Chondrocyte (in vitro differentiated cells): ENCODE data around the gene SNAP47. TPM values are rescaled to one million over a fixed set of nuclear protein-coding genes. Genes with fewer than 3 reads are reported as not detected.

Source experiments
- DNase-seq: peaks from one replicate; pipeline ENCODE4 v3.0.0; 2021; ENCODE audit warnings: mixed read lengths, low spot score
- H3K27ac Mint-ChIP-seq: one replicate; pipeline ENCODE4 v1.8.0; 2021; ENCODE audit warnings: mild to moderate bottlenecking, moderate library complexity, mixed read lengths; ENCODE audit not compliant: unreplicated experiment
- H3K27me3 Mint-ChIP-seq: 2 replicates; pipeline ENCODE4 v1.8.0; 2021; ENCODE audit warnings: low read depth, mixed read lengths
- H3K36me3 Mint-ChIP-seq: 2 replicates; pipeline ENCODE4 v1.8.0; 2021; ENCODE audit warnings: low read depth, mixed read lengths
- H3K4me1 Mint-ChIP-seq: 2 replicates; pipeline ENCODE4 v1.8.0; 2021; ENCODE audit warnings: low read depth, mild to moderate bottlenecking, mixed read lengths
- H3K4me3 Mint-ChIP-seq: one replicate; pipeline ENCODE4 v1.8.0; 2021; ENCODE audit warnings: mild to moderate bottlenecking, moderate library complexity, mixed read lengths; ENCODE audit not compliant: unreplicated experiment
- H3K9me3 Mint-ChIP-seq: 2 replicates; pipeline ENCODE4 v1.8.0; 2021; ENCODE audit warnings: low read depth, mixed read lengths
- total RNA-seq: library from RNA; stranded (reverse); gene quantifications from 3 replicates; pipeline ENCODE4 v1.2.1, GENCODE V29; 2021
- TF ChIP-seq, protein P1 (sequence below): fragments of 200-600 bp; sonication (generic); IDR thresholded peaks from 2 replicates; pipeline ENCODE4 v1.5.0; 2021; ENCODE audit warnings: antibody characterized with exemption, mild to moderate bottlenecking, moderate library complexity

SNAP47 gene
- total RNA-seq, 1 donor from 2014 or later = 22.5 TPM

DNA sequence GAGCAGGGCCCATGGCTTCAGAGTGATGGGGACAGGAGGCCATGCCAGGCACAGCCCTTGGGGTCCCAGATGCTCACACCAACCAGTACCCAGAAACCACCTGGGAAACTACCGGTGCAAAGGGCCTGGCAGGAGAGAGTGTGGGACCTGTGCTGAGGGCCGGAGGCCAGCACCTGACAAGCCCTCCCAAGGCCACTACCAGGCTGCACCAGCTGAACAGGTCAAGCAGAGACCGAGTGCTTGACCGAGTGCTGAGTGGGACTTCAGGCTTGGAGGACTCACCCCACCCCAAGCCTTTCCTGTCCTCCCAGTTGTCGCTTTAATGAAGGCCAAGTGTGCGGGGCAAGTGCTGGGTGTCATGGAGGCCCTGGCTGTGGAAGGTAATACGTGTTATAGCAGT, 36.5 kb downstream of the SNAP47 start:
- no peak overlapping the region for H3K4me3 Mint-ChIP-seq
- TF ChIP-seq, protein P1, sequence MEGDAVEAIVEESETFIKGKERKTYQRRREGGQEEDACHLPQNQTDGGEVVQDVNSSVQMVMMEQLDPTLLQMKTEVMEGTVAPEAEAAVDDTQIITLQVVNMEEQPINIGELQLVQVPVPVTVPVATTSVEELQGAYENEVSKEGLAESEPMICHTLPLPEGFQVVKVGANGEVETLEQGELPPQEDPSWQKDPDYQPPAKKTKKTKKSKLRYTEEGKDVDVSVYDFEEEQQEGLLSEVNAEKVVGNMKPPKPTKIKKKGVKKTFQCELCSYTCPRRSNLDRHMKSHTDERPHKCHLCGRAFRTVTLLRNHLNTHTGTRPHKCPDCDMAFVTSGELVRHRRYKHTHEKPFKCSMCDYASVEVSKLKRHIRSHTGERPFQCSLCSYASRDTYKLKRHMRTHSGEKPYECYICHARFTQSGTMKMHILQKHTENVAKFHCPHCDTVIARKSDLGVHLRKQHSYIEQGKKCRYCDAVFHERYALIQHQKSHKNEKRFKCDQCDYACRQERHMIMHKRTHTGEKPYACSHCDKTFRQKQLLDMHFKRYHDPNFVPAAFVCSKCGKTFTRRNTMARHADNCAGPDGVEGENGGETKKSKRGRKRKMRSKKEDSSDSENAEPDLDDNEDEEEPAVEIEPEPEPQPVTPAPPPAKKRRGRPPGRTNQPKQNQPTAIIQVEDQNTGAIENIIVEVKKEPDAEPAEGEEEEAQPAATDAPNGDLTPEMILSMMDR = no peak
- no peak overlapping the region for H3K27ac Mint-ChIP-seq
- peaks cover 28% of the 10 kb centered on the region for H3K36me3 Mint-ChIP-seq
- peaks cover 8% of the 10 kb centered on the region for H3K4me1 Mint-ChIP-seq
- DNase-seq = no peak
- no peaks in the 10 kb centered on the region for H3K27me3 Mint-ChIP-seq
- no peaks in the 10 kb centered on the region for H3K9me3 Mint-ChIP-seq

DNA sequence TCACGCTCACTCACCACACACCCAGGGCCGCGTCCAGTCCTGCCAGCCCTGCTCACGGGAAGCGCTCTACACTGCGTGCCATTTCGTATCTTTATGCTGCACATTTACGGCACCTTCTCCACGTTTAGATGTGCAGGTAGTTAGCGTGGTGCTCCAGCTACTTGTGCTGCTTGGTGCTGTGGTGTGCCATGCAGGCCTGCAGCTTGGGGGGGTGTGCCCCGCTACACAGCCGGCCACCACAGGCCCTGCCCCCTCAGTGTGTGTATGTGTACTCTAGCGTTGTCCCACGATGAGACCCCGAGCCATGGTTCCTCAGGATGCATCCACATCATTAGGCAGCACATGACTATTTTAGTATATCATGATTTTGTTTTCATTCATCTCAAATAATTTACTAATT, 38.3 kb downstream of the SNAP47 start:
- Mint-ChIP-seq H3K9me3 (no peaks in the 10 kb centered on the region), H3K4me1 (peaks cover 12% of the 10 kb centered on the region), H3K27me3 (no peaks in the 10 kb centered on the region), H3K4me3 (no peak overlapping the region), H3K27ac (no peak overlapping the region), H3K36me3 (peaks cover 12% of the 10 kb centered on the region)
- DNase-seq = no peak
- TF ChIP-seq, protein P1 = no peak

DNA sequence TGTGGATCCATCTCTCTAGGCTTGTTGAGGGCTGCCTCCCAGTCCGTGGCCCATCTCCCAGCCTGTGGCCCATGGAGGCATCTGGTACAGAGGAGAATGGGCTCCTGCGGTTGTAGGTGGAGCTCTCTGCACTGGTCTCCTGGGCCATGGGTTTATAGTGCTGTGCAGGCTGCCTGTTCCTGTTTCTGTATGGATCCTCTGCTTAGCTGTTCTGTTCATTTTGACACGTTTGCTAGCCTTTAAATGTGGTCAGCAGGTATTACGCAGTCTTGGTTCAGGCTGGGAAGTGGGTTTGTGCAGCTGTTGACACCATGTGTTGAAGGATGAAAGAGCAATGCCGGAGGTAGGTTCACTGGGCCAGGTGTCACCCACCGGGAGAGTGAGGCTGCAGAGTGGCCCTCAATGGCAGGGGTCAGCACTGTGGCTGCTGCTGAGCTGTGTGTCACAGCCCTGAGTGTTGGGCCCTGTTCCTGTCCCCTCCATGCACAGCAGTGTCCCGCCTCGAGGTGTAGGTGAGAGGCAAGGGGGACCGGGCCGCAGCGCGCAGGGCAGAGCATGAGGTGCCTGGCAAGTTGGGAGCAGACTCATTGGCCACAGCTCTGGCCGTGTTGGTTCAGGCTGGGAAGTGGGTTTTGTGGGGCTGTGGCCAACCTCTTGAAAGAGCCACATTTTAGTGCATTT, 39.0 kb downstream of the SNAP47 start:
- peaks cover 16% of the 10 kb centered on the region for H3K4me1 Mint-ChIP-seq
- H3K4me3 Mint-ChIP-seq = no peak overlapping the region
- H3K27ac Mint-ChIP-seq = no peak overlapping the region
- peaks cover 7% of the 10 kb centered on the region for H3K36me3 Mint-ChIP-seq
- no peaks in the 10 kb centered on the region for H3K27me3 Mint-ChIP-seq
- no peak for DNase-seq
- H3K9me3 Mint-ChIP-seq = no peaks in the 10 kb centered on the region
- TF ChIP-seq, protein P1 = no peak

DNA sequence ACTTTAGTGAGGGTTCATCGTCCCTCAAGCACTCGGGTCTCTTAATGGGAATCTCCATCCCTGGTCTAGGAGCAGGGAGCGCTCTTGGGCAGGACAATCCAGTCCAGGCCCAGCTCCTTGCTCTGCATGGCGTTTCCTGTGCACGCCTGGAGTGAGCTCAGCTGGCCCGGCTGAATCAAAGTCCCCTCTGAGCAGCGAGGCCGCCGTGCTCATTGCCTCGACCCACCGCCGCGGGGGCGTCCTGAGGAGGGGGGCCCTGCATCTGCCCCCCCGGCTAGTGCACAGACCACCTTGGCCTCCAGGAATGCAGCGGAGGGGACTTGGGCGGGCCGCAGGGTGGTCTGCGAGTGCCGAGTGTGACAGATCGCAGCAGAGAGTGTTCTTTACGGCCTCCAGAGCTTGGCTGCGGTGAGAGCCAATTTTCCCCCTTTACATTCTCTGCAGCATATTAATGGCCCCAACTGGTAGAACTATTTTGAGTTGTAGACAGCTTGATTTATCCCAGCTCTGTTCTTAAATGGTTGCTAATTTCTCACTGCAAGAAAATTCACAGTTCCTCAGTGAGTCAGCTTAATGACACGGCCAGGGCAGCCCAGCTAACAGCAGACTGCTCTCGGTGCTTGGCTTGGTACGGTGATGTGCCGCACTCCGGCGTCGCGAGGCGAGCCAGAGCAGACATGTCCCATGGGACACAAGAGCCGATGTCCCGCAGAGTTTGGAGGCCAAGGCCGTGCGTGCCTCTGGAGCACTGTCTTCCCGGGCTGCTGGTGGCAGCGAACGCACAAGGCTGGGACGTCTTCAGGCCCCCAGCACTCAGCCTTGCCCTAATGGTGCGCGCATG, 39.8 kb downstream of the SNAP47 start:
- Mint-ChIP-seq H3K27ac (no peak overlapping the region), H3K9me3 (no peaks in the 10 kb centered on the region), H3K36me3 (peaks cover 7% of the 10 kb centered on the region), H3K27me3 (no peaks in the 10 kb centered on the region), H3K4me3 (no peak overlapping the region), H3K4me1 (peaks cover 16% of the 10 kb centered on the region)
- TF ChIP-seq, protein P1 = no peak
- no peak for DNase-seq

DNA sequence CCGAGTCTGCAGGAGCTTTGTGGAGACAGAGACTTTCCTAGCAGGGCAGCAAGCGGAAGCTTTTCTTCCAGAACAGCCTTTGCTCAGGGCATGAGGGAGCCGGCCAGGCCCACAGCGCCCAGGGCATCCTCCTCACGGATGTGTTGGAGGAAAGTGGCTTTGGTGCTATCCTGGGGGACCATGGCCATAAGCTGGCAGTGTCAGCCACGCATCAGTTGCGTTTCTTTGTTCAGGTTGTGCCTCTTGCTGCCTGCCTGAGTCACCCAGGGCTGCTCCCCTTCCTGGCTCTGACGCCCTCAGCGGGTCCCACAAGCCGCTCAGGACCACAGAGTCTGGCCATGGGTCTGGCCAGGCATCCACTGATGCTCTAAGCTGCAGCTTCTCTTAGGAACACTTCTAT, 40.6 kb downstream of the SNAP47 start:
- Mint-ChIP-seq H3K36me3 (peaks cover 3% of the 10 kb centered on the region), H3K4me1 (peaks cover 16% of the 10 kb centered on the region), H3K9me3 (no peaks in the 10 kb centered on the region), H3K4me3 (no peak overlapping the region), H3K27ac (peak overlapping the region; percentile 61), H3K27me3 (no peaks in the 10 kb centered on the region)
- TF ChIP-seq, protein P1 = no peak
- DNase-seq = no peak
